HG03439 (cell line): ENCODE data around the gene MUC13.

Experiments used
- ATAC-seq: cut with Tn5 transposase; IDR thresholded peaks from one replicate; pipeline ENCODE4 v1.9.1; 2021; ENCODE audit warnings: mild to moderate bottlenecking, moderate library complexity; ENCODE audit not compliant: unreplicated experiment

Gene MUC13

GRCh38 chr3:124879337-124879680 lies 55.2 kb downstream of the MUC13 start:
- no peak for ATAC-seq

- ATAC-seq = no peak
Observed at GRCh38 chr3:124878561-124879336, 55.8 kb downstream of the MUC13 start.

GRCh38 chr3:124877674-124878073 lies 56.9 kb downstream of the MUC13 start:
- ATAC-seq = no peak

- no peak for ATAC-seq
Observed at GRCh38 chr3:124876401-124876878, 58.1 kb downstream of the MUC13 start.

- no peak for ATAC-seq
Observed at GRCh38 chr3:124873226-124873625, 61.3 kb downstream of the MUC13 start.

GRCh38 chr3:124867511-124867910 lies 67.0 kb downstream of the MUC13 start:
- no peak for ATAC-seq

GRCh38 chr3:124862006-124862405 lies 72.5 kb downstream of the MUC13 start:
- no peak for ATAC-seq

GRCh38 chr3:124861041-124861440 lies 73.5 kb downstream of the MUC13 start:
- no peak for ATAC-seq

- ATAC-seq = no peak
Observed at GRCh38 chr3:124860599-124860998, 74.0 kb downstream of the MUC13 start.

GRCh38 chr3:124859025-124859424 lies 75.5 kb downstream of the MUC13 start:
- ATAC-seq = no peak

GRCh38 chr3:124858275-124858674 lies 76.3 kb downstream of the MUC13 start:
- no peak for ATAC-seq

GRCh38 chr3:124856677-124857076 lies 77.9 kb downstream of the MUC13 start:
- ATAC-seq = no peak
